CD4-positive, alpha-beta T cell (primary cell): Measurements from ENCODE around the gene TH. TPM values are rescaled to one million over a fixed set of nuclear protein-coding genes. Genes with fewer than 3 reads are reported as not detected.
A peak's percentile ranks its signal among the peaks of the same experiment; 100 is the strongest.

Source experiments
- ATAC-seq: fragments of 200-7000 bp; cut with Tn5 transposase; one replicate; pipeline ENCODE4 v1.10.0; 2022; ENCODE audit warnings: mild to moderate bottlenecking; ENCODE audit not compliant: poor library complexity
- CTCF ChIA-PET: fragments of 350-600 bp; sonication (Branson Sonifier 250); formaldehyde crosslinking; loops from one replicate; lab custom pipeline; 2021; ENCODE audit warnings: antibody characterized with exemption, inconsistent platforms; lab: Charles Lee
- POLR2A ChIA-PET: fragments of 350-600 bp; sonication (Branson Sonifier 250); formaldehyde crosslinking; loops from one replicate; lab custom pipeline; 2021; ENCODE audit warnings: antibody characterized with exemption, inconsistent platforms; lab: Charles Lee
- DNase-seq, 14 experiments: peaks; one replicate each; pipeline ENCODE4 v3.0.0-alpha.2; 2013 to 2020; ENCODE audit warnings: mixed read lengths in 2 of 14
- H3K27ac ChIP-seq, 2 donors: one replicate each; pipeline versions ENCODE4 v1.5.1 to v1.7.0; 2013; ENCODE audit warnings: low read length in 2 of 2, low read depth in 1 of 2, mild to moderate bottlenecking in 1 of 2
- H3K27me3 ChIP-seq, 2 experiments: 1 replicate in 1 of 2; 2 replicates in 1 of 2; pipeline versions ENCODE4 v1.6.1 to v1.7.0; 2013; ENCODE audit warnings: low read length in 2 of 2, control low read depth in 1 of 2, mild to moderate bottlenecking in 1 of 2, moderate library complexity in 1 of 2; ENCODE audit not compliant: insufficient read depth in 2 of 2, control insufficient read depth in 1 of 2
- H3K36me3 ChIP-seq: one replicate; pipeline ENCODE4 v1.6.1; 2013; ENCODE audit warnings: low read length, control low read depth; ENCODE audit not compliant: insufficient read depth
- H3K4me1 ChIP-seq: one replicate; pipeline ENCODE4 v1.6.1; 2013; ENCODE audit warnings: low read length, control low read depth; ENCODE audit not compliant: insufficient read depth
- H3K4me3 ChIP-seq: one replicate; pipeline ENCODE4 v1.5.1; 2013; ENCODE audit warnings: mild to moderate bottlenecking, low read length, moderate library complexity
- H3K9me3 ChIP-seq, 2 experiments: 1 replicate in 1 of 2; 2 replicates in 1 of 2; pipeline versions ENCODE4 v1.6.1 to v1.7.0; 2013; ENCODE audit warnings: low read length in 2 of 2, mild to moderate bottlenecking in 2 of 2, control low read depth in 1 of 2, moderate library complexity in 1 of 2; ENCODE audit not compliant: control insufficient read depth in 1 of 2, insufficient read depth in 1 of 2
- H3K27ac Mint-ChIP-seq: one replicate; pipeline ENCODE4 v1.8.0; 2020; ENCODE audit warnings: mixed read lengths
- H3K27me3 Mint-ChIP-seq: one replicate; pipeline ENCODE4 v1.8.0; 2021; ENCODE audit warnings: mixed read lengths
- H3K36me3 Mint-ChIP-seq: one replicate; pipeline ENCODE4 v1.8.0; 2021; ENCODE audit warnings: low read depth, mixed read lengths
- H3K4me1 Mint-ChIP-seq: one replicate; pipeline ENCODE4 v1.8.0; 2021; ENCODE audit warnings: low read depth, mixed read lengths
- H3K4me3 Mint-ChIP-seq: one replicate; pipeline ENCODE4 v1.8.0; 2020; ENCODE audit warnings: mild to moderate bottlenecking, mixed read lengths
- H3K9me3 Mint-ChIP-seq: one replicate; pipeline ENCODE4 v1.8.0; 2020; ENCODE audit warnings: mixed read lengths
- intact Hi-C, 2 experiments: fragments of 100-400 bp; cut with DNase I in 1 of 2; cut with micrococcal nuclease in 1 of 2; formaldehyde crosslinking; loops; one replicate each; pipeline versions ENCODE4 v1.15.1 to v1.9.0; 2023 to 2025; cut with DNase I, micrococcal nuclease
- total RNA-seq, 174 experiments: library from RNA in 2 of 174; stranded (reverse) in 2 of 174; gene quantifications; one replicate each; pipeline ENCODE4 v1.2.3 and lab custom pipeline; 2021 to 2026
- TF ChIP-seq, protein P1 (sequence below): fragments of 200-600 bp; IDR thresholded peaks from one replicate; pipeline ENCODE4 v1.8.0; 2022; ENCODE audit warnings: antibody characterized with exemption, mild to moderate bottlenecking

Gene TH
- total RNA-seq, 2 experiments from 2014 or later = not detected

- Mint-ChIP-seq H3K27me3 (no peaks in the 10 kb centered on the region), H3K4me1 (peaks cover 12% of the 10 kb centered on the region), H3K9me3 (no peaks in the 10 kb centered on the region), H3K36me3 (no peaks in the 10 kb centered on the region), H3K27ac (peak overlapping the region; percentile 67), H3K4me3 (no peak overlapping the region)
- ATAC-seq (no peak), DNase-seq (peak in 2 of 14 experiments; percentile 8 to 25)
- H3K4me1 ChIP-seq = peaks cover 36% of the 10 kb centered on the region
- ChIA-PET CTCF (no interaction called here), POLR2A (interaction anchor here (1.3 kb wide), 1 partner anchor 87 kb away, joined by 4 read pairs; the partner anchor contains the start of genes C11orf21 and TSPAN32)
- H3K36me3 ChIP-seq = no peaks in the 10 kb centered on the region
- intact Hi-C loops = no loop called here
- peaks cover 0 to 3% of the 10 kb centered on the region in 2 experiments for H3K9me3 ChIP-seq
- no peak overlapping the region for H3K4me3 ChIP-seq
- H3K27me3 ChIP-seq = no peaks in the 10 kb centered on the region
- TF ChIP-seq, protein P1, sequence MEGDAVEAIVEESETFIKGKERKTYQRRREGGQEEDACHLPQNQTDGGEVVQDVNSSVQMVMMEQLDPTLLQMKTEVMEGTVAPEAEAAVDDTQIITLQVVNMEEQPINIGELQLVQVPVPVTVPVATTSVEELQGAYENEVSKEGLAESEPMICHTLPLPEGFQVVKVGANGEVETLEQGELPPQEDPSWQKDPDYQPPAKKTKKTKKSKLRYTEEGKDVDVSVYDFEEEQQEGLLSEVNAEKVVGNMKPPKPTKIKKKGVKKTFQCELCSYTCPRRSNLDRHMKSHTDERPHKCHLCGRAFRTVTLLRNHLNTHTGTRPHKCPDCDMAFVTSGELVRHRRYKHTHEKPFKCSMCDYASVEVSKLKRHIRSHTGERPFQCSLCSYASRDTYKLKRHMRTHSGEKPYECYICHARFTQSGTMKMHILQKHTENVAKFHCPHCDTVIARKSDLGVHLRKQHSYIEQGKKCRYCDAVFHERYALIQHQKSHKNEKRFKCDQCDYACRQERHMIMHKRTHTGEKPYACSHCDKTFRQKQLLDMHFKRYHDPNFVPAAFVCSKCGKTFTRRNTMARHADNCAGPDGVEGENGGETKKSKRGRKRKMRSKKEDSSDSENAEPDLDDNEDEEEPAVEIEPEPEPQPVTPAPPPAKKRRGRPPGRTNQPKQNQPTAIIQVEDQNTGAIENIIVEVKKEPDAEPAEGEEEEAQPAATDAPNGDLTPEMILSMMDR = no peak
- no peak overlapping the region for H3K27ac ChIP-seq
Observed at GRCh38 chr11:2214527-2215229, 43.1 kb upstream of the TH start.

- Mint-ChIP-seq H3K9me3 (no peaks in the 10 kb centered on the region), H3K27ac (peak overlapping the region; percentile 67), H3K36me3 (no peaks in the 10 kb centered on the region), H3K4me1 (peaks cover 12% of the 10 kb centered on the region), H3K4me3 (peak overlapping the region; percentile 54), H3K27me3 (no peaks in the 10 kb centered on the region)
- H3K36me3 ChIP-seq = no peaks in the 10 kb centered on the region
- no peak for ATAC-seq
- H3K4me1 ChIP-seq = peaks cover 36% of the 10 kb centered on the region
- no peak overlapping the region for H3K4me3 ChIP-seq
- H3K9me3 ChIP-seq = no peaks in the 10 kb centered on the region
- no peak overlapping the region for H3K27ac ChIP-seq
- ChIA-PET POLR2A (interaction anchor here (1.3 kb wide), 1 partner anchor 88 kb away, joined by 4 read pairs; the partner anchor contains the start of genes C11orf21 and TSPAN32), CTCF (no interaction called here)
- intact Hi-C loops = no loop called here
- H3K27me3 ChIP-seq = no peaks in the 10 kb centered on the region
- TF ChIP-seq, protein P1 = no peak
- DNase-seq = peak in 1 of 14 experiments; percentile 25
Observed at GRCh38 chr11:2213890-2214526, 42.4 kb upstream of the TH start.

DNA sequence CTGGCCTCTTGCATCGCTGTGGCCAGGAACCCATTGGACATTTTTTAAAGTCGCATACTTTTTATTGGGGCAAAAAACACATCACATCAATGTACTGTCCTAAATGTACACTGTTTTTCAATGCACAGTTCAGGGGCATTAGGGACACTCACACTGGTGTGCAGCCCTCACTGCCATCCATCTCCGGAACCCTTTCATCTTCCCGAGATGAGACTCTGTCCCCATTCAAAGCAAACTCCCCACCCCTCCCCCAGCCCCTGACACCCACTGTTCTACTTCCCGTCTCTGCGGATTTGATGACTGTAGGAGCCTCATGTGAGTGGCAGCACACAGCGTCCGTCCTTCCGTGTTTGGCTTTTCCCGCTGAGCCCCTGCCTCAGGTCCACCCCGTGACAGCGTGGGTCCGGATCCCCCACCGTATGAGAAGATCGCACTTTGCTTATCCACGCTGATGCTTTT lies 41.8 kb upstream of the TH start:
- Mint-ChIP-seq H3K27me3 (no peaks in the 10 kb centered on the region), H3K36me3 (no peaks in the 10 kb centered on the region), H3K27ac (peak overlapping the region; percentile 67), H3K4me1 (peaks cover 12% of the 10 kb centered on the region), H3K4me3 (peak overlapping the region; percentile 54), H3K9me3 (no peaks in the 10 kb centered on the region)
- TF ChIP-seq, protein P1 = no peak
- H3K27me3 ChIP-seq = no peaks in the 10 kb centered on the region
- peaks cover 36% of the 10 kb centered on the region for H3K4me1 ChIP-seq
- H3K9me3 ChIP-seq = no peaks in the 10 kb centered on the region
- no peak overlapping the region for H3K27ac ChIP-seq
- ATAC-seq (peak; percentile 69), DNase-seq (peak in 9 of 14 experiments; percentile 12 to 66 (median 33))
- intact Hi-C loops = no loop called here
- no peaks in the 10 kb centered on the region for H3K36me3 ChIP-seq
- POLR2A ChIA-PET = no interaction called here
- CTCF ChIA-PET = no interaction called here
- peak overlapping the region; percentile 7 for H3K4me3 ChIP-seq
